ENCODE results near the gene DNAJC22.
"Not testable (repeated sequence)": the region's sequence is repeated elsewhere in the genome, so short reads cannot be mapped to it uniquely, and the experiment has no call there.

The DNAJC22 gene

DNA sequence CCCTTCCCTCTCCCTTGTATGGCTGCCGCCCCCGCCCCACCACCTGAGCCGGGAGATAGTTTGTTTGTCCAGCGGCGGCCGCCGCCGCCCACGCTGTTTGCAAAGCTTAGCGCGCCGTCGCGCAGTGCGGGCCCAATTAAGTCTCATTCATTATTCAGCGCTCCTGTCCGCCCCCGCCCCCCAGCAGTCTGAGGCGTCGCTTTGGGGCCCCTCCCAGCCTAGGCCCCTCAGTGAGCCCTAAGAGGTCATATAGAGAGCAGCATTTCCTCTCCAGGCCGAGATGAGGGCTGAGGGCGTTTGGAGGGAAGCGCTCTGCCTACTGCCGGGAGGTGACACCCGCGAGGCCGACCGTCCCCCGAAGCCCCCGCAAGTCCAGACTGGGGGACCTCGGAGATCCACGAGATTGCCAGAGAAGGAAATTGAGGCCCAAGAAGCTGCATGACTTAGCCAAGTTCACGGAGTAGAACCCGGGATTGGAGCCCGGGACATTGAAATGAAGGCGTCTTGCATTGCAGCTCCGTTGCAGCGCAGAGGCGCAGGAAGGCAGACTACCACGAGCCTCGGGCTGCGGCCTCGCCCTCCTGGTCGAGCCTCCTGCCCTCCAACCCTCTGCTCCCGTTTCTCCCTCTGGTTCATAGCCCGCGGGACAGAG, at the start of gene DNAJC22:
Gene DNAJC22, plus strand, starts transcription at position 230 of the 652 bp plus-strand sequence. CDS start 1,985 bp downstream, outside the sequence.
- DNase-seq: no peak

DNA sequence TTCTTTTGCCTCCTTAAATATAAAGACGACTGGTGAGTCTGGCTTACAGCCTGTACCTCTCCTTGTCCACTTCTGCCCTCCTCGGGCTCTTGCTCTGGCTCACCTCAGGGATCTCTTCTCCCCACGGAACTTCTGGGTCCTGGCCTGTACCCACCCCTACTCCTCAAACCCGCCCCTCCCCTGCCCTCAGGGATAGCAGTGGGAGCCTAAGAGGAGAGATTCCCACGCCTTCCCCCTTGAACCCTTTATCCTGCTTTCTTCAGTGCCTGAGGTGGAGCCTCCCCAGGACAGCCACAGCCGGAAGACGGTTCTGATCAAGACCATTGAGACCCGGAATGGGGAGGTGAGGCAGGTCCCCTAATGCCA, 49.0 kb upstream of the DNAJC22 start:
- no peak for DNase-seq

DNA sequence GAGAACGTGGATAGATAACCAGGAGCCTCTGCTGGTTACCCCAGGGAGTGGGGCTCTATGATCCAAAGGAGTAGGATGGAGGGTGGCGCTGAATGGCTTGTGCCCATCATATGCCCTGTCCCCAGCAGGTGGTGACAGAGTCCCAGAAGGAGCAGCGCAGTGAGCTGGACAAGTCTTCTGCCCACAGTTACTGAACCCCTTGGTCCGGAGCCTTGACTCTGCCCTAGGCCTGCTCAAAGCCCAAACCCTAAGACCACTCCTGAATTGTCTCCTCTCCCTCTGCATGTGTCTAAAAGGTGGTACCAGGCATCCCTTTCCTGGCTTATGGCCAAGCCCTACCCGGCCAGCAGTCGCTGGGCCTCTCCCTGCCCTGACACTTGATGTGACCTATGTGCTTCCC, 48.5 kb upstream of the DNAJC22 start:
- no peak for DNase-seq

DNA sequence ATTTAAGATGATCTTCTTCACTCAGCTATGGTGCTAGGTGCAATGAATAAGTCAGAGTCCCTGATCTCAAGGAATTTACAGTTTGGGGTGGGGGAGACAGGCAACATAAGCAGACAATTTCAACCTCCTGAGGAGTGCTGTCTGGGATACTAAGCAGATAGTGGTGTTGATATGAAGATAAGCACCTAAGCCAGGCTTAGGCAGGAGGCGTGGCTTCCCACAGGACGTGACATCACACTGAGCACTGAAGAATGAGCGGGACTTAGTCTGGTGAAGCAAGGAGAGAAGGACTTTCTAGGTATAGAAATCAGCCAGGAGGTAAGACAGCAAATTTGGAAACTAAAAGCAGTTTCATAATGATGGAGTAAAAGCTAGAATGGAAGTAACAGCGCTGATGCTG, 44.9 kb upstream of the DNAJC22 start:
- no peak for DNase-seq

DNA sequence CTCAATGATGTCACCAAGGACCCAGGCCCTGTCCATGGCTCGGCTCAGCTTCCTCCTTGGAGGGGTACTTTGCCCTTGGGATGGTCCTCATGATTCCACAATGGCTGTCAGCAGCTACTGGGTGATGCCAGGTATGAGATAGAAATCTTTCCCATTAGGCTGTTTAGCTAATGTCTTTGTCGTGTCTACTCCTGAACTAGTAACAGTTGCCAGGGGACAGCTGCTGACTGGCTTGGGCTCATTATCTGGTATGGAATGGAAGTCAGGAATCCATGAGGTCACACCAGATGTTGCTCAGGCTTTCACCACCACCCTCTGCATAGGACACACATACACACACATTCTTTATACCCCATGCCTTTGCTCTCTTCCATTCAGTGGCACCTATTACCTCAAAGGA, 42.5 kb upstream of the DNAJC22 start:
- no peak for DNase-seq

DNA sequence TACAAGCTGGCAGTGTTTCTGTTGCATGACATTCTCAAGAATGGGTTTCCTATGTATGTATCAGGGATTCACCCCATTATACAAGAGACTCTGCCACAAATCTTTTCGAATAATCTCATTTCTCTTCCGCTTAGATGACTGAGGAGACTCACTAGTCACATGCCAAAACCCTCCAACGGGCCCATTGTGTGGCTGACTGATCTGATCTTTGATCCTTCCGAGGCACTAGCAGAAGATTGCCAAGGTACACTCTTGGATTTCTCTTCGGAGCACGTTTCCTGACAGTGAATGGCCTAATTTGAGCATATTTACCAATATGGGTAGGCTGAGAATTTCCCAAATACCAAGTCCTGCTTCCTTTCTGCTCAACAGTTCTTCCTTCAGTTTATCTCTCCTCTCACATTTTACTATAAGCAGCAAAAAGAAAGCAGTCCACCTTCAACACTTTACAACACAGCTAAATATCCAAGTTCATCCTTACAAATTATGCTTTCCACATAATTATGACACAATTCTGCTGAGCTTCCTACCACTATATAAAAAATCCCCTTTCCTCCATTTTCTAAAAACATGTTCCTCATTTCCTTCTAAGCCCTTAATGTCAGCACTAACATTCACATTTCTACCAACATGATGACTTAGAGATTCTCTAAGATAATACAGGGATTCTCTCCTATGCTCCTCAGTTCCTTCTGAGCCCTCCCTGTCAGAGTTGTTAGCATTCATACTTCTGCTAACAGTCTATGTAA, 40.8 kb upstream of the DNAJC22 start:
- no peak for DNase-seq

DNA sequence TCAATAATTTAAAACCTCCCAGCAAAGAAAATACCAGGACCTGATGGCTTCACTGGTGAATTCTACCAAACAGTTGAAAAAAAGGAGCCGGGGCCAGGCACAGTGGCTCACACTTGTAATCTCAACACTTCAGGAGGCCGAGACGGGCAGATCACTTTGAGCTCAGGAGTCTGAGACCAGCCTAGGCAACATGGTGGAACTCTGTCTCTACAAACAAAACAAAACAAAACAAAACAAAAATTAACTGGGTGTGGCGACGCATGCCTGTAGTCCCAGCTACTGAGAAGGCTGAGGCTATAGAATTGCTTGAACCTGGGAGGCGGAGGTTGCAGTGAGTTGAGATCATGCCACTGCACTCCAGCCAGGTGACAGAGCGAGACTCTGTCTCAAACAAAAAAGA, 37.3 kb upstream of the DNAJC22 start:
- DNase-seq: no peak

DNA sequence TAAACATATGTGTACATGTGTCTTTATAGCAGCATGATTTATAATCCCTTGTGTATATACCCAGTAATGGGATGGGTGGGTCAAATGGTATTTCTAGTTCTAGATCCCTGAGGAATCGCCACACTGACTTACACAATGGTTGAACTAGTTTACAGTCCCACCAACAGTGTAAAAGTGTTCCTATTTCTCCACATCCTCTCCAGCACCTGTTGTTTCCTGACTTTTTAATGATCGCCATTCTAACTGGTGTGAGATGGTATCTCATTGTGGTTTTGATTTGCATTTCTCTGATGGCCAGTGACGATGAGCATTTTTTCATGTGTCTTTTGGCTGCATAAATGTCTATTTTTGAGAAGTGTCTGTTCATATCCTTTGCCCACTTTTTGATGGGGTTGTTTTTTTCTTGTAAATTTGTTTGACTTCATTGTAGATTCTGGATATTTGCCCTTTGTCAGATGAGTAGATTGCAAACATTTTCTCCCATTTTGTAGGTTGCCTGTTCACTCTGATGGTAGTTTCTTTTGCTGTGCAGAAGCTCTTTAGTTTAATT, 36.2 kb upstream of the DNAJC22 start:
- DNase-seq: not testable (repeated sequence)

DNA sequence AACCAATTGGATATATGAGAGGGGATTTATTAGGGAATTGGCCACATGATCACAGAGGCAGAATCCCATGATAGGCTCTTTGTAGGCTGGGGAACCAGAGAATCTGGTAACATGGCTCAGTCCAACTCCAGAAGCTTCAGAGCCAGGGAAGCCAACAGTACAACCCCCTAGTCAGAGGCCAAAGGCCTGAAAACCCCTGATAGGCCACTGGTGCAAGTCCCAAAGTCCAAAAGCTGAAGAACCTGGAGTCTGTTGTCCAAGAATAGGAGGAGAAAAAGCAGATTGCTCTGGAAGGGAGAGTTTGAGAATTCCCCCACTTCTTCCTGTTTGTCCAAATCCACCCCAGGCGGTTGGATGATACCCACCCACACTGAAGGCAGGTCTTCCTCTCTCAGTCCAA, 31.9 kb upstream of the DNAJC22 start:
- no peak for DNase-seq

DNA sequence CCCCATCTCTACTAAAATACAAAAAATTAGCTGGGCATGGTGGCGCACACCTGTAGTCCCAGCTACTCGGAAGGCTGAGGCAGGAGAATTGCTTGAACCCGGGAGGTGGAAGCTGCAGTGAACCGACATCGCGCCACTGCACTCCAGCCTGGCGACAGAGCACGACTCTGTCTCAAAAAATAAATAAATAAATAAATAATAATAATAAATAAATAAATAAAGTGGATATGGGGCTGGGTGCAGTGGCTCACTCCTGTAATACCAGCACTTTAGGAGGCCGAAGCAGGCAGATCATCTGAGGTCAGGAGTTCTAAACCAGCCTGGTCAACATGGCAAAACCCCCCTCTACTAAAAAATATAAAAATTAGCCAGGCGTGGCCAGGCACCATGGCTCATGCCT, 29.6 kb upstream of the DNAJC22 start:
- DNase-seq: not testable (repeated sequence)

DNA sequence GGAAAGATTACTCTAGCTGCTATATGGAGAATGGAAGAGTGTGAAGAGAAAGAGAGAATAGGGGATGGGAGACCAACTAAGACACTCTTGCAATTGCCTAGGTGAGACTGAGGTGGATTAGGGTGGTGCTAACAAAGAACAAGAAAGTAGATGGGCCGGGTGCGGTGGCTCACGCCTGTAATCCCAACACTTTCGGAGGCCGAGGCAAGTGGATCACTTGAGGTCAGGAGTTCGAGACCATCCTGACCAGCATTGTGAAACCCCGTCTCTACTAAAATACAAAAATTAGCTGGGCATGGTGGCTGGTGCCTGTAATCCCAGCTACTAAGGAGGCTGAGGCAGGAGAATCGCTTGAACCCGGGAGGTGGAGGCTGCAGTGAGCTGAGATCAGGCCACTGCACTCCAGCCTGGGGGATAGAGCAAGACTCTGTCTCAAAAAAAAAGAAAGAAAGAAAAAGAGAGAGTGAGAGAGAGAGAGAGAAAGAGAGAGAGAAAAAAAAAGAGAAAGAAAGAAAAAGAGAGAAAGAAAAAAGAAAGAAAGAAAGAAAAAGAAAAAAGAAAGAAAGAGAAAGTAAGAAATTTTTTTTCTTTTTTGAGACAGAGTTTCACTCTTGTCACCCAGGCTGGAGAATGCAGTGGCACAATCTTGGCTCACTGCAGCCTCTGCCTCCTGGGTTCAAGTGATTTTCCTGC, 26.1 kb upstream of the DNAJC22 start:
- not testable (repeated sequence) for DNase-seq

DNA sequence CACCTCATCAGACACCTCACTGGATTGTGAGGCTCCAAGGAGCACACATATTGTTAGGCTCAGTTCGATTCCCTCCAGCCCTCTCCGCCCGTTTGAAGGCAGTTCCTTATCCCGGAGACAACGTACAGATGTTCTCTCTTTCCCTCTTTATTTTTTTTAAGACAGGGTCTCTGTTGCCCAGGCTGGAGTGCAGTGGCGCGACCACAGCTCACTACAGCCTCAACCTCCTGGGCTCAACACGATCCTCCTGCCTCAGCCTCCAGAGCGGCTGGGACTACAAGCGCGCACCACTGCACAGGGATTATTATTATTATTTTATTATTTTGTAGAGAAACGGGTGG, 24.4 kb upstream of the DNAJC22 start:
- no peak for DNase-seq

DNA sequence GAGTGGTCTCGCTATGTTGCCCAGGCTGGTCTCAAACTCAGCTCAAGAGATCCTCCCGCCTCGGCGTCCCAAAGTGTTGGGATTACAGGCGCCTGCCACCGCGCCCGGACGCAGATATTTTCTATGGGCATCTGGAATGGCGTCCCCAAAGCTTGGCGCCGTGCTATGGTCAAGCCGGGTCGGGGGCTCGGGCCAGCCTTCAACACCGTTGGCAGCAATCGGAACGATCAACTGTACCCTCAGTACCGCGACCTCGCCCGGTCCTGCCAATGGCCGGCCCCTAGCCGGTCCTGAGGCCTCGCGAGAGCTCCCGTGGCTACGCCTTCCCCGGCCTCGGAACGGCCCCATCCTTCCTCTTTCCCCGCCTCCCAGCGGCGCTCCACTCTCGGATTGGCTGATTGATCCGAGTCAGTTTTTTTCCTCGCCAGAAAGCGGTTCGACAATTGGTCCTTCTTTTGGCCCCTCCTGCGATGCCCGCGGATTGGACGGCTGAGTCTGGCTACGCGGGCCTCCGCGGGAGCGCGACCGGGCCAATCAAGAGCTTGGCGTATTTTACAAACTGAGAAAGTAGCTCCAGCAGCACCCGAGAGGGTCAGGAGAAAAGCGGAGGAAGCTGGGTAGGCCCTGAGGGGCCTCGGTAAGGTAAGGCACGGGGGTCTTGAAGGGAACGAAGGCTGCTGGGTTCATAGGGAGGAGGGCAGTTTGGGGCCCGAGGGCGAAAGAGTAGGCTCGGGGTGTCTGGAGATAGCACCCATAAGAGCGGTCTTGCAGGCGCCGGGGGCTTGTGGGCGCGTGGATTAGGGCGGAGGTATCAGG, 23.8 kb upstream of the DNAJC22 start, which contains the start of gene TROAP:
Gene TROAP, plus strand, starts transcription at position 548 of the 816 bp plus-strand sequence. CDS start 354 bp downstream, outside the sequence.
- DNase-seq: peak; percentile 98 to 99

DNA sequence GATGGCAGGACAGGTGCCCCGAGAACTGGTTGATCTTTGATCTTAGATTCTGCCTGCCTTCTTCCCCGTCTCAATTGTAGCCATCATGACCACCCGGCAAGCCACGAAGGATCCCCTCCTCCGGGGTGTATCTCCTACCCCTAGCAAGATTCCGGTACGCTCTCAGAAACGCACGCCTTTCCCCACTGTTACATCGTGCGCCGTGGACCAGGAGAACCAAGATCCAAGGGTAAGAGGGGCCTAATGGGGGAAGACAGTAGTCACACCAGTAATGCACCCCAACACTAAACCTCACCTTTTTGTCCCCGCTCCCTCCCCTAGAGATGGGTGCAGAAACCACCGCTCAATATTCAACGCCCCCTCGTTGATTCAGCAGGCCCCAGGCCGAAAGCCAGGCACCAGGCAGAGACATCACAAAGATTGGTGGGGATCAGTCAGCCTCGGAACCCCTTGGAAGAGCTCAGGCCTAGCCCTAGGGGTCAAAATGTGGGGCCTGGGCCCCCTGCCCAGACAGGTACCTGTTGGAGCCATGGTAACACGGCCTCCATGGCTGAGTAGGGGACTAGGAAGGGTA, 23.1 kb upstream of the DNAJC22 start:
- DNase-seq: no peak

DNA sequence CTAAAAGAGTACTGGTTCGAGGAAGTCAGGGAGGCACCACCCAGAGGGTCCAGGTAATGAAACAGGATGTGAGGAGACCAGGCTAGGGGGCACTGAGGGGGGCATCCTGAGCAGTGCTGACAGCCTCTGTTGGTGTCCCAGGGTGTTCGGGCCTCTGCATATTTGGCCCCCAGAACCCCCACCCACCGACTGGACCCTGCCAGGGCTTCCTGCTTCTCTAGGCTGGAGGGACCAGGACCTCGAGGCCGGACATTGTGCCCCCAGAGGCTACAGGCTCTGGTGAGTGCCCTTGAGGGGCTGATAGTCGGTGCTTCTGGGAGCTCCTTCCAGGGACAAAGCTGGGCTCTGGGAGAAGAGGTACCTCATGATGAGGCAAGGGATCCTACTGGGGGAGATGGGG, 21.1 kb upstream of the DNAJC22 start:
- no peak for DNase-seq

DNA sequence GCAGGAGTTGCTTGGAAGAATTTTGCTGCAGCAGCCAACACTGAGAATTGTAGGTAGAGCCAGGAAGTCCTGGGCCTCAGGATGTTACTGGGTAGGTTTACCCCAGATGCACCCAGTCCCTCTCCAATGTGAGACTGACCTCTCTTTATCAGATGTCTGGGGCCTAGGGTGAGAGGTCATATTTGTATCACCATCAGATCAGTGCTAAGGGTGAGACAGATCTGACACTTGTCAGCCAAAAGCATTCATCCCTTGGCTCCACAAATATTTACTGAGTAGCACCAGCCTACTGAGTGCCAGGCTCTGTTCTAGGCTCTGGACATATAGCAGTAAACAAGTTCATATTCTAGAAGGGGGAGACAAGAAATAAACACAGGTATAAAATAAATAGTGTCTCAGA, 19.3 kb upstream of the DNAJC22 start:
- DNase-seq: no peak

DNA sequence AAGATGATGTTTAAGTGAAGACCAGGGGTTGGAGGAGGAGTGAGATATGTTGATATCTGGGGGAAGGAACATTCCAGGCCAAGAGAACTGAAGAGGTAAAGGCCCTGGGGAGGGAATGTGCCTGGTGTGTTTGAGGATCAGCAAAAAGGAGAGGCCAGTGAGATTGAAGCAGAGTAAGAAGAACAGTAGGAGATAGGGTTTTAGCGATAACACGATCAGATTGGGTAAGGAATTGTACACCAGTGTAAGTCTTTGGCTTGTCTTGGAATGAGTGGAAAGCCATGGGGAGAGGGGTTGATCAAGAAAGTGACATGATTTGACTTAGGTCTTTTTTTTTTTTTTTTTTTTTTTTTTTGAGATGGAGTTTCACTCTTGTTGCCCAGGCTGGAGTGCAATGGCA, 18.8 kb upstream of the DNAJC22 start:
- DNase-seq: no peak

DNA sequence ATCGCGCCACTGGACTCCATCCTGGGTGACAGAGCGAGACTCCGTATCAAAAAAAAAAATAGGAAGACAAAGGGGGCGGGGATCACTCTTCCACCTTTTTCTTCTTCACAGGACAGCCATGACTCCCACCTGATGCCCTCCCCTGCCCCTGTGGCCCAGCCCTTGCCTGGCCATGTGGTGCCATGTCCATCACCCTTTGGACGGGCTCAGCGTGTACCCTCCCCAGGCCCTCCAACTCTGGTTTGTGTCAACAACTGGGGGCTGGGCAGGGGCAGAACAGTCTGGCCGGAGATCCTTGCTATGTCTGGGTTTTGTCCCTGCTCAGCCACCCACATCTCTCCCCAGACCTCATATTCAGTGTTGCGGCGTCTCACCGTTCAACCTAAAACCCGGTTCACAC, 17.9 kb upstream of the DNAJC22 start:
- no peak for DNase-seq

DNA sequence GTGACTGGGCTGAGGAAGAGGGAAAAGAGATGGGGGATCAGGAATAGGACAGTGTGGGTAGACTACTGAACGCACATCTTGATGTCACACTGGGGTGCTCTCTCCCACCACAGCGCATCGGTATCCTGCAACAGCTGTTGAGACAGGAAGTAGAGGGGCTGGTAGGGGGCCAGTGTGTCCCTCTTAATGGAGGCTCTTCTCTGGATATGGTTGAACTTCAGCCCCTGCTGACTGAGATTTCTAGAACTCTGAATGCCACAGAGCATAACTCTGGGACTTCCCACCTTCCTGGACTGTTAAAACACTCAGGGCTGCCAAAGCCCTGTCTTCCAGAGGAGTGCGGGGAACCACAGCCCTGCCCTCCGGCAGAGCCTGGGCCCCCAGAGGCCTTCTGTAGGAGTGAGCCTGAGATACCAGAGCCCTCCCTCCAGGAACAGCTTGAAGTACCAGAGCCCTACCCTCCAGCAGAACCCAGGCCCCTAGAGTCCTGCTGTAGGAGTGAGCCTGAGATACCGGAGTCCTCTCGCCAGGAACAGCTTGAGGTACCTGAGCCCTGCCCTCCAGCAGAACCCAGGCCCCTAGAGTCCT, 16.6 kb upstream of the DNAJC22 start:
- DNase-seq: no peak

DNA sequence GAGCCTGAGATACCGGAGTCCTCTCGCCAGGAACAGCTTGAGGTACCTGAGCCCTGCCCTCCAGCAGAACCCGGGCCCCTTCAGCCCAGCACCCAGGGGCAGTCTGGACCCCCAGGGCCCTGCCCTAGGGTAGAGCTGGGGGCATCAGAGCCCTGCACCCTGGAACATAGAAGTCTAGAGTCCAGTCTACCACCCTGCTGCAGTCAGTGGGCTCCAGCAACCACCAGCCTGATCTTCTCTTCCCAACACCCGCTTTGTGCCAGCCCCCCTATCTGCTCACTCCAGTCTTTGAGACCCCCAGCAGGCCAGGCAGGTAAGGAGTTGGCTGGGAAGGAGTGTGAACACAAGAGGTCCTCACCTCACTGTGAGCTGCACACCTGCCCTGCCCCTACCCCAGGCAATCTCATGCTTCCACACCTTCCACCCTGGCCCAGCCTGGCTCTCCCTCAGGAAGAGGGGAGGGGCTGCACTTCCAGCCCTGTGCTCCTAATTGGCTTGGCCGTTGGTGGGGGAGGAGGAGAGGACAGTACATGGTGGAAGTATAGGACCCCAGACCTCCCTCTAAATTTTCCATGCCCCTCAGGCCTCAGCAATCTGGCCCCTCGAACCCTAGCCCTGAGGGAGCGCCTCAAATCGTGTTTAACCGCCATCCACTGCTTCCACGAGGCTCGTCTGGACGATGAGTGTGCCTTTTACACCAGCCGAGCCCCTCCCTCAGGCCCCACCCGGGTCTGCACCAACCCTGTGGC, 15.9 kb upstream of the DNAJC22 start:
- DNase-seq: no peak
